Purkinje cell (primary cell): ENCODE results near the gene IL17RD. TPM values are rescaled to one million over a fixed set of nuclear protein-coding genes. Genes with fewer than 3 reads are reported as not detected.

Experiments
- polyA plus RNA-seq: library from polyadenylated mRNA; unstranded; fragments of >200 nt; fragmentation: Nextera tagmentation; gene quantifications from 2 replicates; pipeline ENCODE4 v1.2.1, GENCODE V29; 2014

The IL17RD gene
- 0.56 and 0.63 TPM in 2 replicates for polyA plus RNA-seq

DNA sequence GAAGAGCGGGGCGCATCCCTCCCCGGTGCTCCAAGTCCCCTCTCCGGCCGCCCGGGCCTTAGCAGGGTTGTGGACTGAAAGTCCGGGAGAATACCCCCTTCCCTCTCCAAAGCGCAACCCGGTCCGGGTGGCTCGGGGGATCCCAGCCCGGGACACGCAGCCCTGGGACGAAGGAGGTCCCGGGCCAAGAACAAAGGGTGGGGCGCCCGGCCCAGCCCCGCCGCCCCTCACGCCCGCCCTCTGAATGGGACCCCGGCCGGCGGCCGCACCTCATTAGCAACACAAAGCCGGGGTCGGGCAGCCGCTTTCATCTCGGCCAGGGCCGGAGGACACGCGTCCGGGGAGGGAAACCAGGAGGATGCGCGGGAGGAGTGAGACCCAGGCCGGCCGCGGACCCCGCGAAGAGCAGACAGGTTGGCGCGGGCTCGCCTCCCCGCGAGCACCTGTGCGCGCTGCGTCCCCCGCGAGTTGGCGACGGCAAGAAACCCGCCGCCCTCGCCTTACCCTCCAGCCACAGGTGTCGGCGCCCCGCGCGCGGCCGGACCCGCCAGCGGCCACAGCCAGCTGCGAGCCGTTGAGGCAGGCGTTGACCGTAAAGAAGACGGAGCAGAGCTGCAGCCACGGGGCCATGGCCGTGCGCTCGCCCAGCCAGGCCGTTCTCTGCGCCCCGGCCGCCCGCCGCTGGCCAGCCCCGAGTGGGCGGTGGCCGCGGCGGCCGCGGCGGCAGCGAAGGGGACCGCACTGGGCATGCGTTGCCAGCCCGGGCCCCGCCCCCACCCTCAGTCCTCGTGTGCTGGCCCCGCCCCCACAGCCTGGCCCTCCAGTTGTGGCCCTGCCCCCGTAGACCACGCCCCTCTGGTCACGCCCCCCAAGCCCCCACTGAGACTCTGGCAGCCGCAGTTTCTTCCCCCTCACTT is at the start of gene IL17RD:
IL17RD (minus strand) TSS at position 697 of the 917 bp plus-strand sequence; CDS start at position 630, 67 bp downstream.

DNA sequence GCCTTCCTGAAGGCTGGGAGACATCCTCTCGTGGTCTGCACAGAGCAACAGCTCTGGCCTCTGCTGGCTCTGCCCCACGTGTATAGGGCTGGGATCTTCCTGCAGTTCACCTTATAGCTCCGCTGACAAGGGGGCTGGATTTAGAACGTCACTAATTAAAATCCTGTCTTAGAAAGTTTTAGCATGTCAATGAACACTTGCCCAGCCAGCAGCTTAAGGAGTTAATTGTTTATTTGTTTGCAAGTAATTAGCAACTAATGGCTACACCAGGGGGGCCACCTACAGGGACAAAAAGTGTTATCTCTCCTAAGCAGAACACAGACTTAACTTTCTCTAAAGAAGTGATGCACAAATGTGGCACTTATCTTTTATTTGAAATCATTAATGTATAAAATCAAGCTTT is 34.7 kb upstream of the IL17RD start, which contains the start of gene HESX1:
HESX1 (minus strand) TSS at position 84 of the 403 bp plus-strand sequence; CDS start at position 24, 60 bp downstream.

GRCh38 chr3:57060089-57060821 is 104.9 kb downstream of the IL17RD start, which contains the start of gene SPATA12:
TSS of gene SPATA12 (plus strand) at chr3:57060664. CDS start at chr3:57073695, 13,031 bp downstream.

Other genes starting within 250 kb of the IL17RD start
- not detected in 2 replicates for gene SPATA12, start 104.7 kb downstream of the IL17RD start, polyA plus RNA-seq
- 3.5 TPM in 1 of 2 replicates, not detected in the other for gene HESX1, start 34.6 kb upstream of the IL17RD start, polyA plus RNA-seq
- 47.8 and 49.0 TPM in 2 replicates for gene APPL1, start 62.4 kb upstream of the IL17RD start, polyA plus RNA-seq
- 0.13 and 1.8 TPM in 2 replicates for gene ASB14, start 127.3 kb upstream of the IL17RD start, polyA plus RNA-seq